Smooth muscle cell (in vitro differentiated cells): Measurements from ENCODE around the gene KLK1. TPM values are rescaled to one million over a fixed set of nuclear protein-coding genes. Genes with fewer than 3 reads are reported as not detected.

Source experiments
- DNase-seq: peaks from one replicate; lab custom pipeline; 2025; ENCODE audit not compliant: unreplicated experiment; lab: John Stamatoyannopoulos, UW
- H2AFZ ChIP-seq: fragments of 200-600 bp; sonication (generic); 2 replicates; pipeline ENCODE4 v1.6.0; 2016; ENCODE audit warnings: antibody characterized with exemption, low read depth, mild to moderate bottlenecking
- H3F3A ChIP-seq: fragments of 200-600 bp; sonication (generic); 2 replicates; pipeline ENCODE4 v1.6.0; 2017; ENCODE audit warnings: antibody characterized with exemption, low read depth
- H3K27ac ChIP-seq: fragments of 200-600 bp; sonication (generic); 2 replicates; pipeline ENCODE4 v1.5.1; 2016; ENCODE audit warnings: low read depth, mild to moderate bottlenecking
- H3K27me3 ChIP-seq: fragments of 200-600 bp; sonication (generic); 2 replicates; pipeline ENCODE4 v1.6.1; 2016; ENCODE audit warnings: low read depth, mild to moderate bottlenecking
- H3K36me3 ChIP-seq: fragments of 200-600 bp; sonication (generic); 2 replicates; pipeline ENCODE4 v1.5.1; 2016; ENCODE audit warnings: low read depth
- H3K4me1 ChIP-seq: fragments of 200-600 bp; sonication (generic); 2 replicates; pipeline ENCODE4 v1.5.1; 2016; ENCODE audit warnings: low read depth
- H3K4me2 ChIP-seq: fragments of 200-600 bp; sonication (generic); 2 replicates; pipeline ENCODE4 v1.6.0; 2016; ENCODE audit warnings: mild to moderate bottlenecking
- H3K4me3 ChIP-seq: fragments of 200-600 bp; sonication (generic); 2 replicates; pipeline ENCODE4 v1.5.1; 2016; ENCODE audit warnings: mild to moderate bottlenecking
- H3K79me2 ChIP-seq: fragments of 200-600 bp; sonication (generic); 2 replicates; pipeline ENCODE4 v1.6.0; 2016; ENCODE audit warnings: low read depth, mild to moderate bottlenecking
- H3K9ac ChIP-seq: fragments of 200-600 bp; sonication (generic); 2 replicates; pipeline ENCODE4 v1.6.0; 2016; ENCODE audit warnings: low read depth
- H3K9me3 ChIP-seq: fragments of 200-600 bp; sonication (generic); replicated peaks from 2 replicates; pipeline ENCODE4 v1.5.1; 2016; ENCODE audit warnings: low read depth
- H4K20me1 ChIP-seq: fragments of 200-600 bp; sonication (generic); 2 replicates; pipeline ENCODE4 v1.6.0; 2016; ENCODE audit warnings: low read depth
- CTCF ChIP-seq: fragments of 200-600 bp; sonication (generic); IDR thresholded peaks from 2 replicates; pipeline ENCODE4 v1.5.1; 2017; ENCODE audit warnings: borderline replicate concordance, mild to moderate bottlenecking, antibody characterized with exemption; ENCODE audit not compliant: insufficient read depth, poor library complexity, severe bottlenecking
- WGBS: methylation state at CpG from one replicate; pipeline ENCODE4 v1.1.7; 2016; ENCODE audit warnings: low lambda C conversion rate; 5-methylcytosine and 5-hydroxymethylcytosine counted together
- polyA plus RNA-seq: library from polyadenylated mRNA; unstranded; fragments of >200 nt; fragmentation: Nextera tagmentation; extraction: Ambion mirVana; gene quantifications from 2 replicates; pipeline ENCODE4 v1.2.1, GENCODE V29; 2016
- total RNA-seq: library from RNA; depleted of rRNA; stranded (reverse); fragments of >200 nt; gene quantifications from 2 replicates; pipeline ENCODE4 v1.2.3, GENCODE V29; 2014

KLK1 gene
- total and polyA plus RNA-seq, 2 experiments from 2014 or later: 0.85 TPM; not detected in 1

DNA sequence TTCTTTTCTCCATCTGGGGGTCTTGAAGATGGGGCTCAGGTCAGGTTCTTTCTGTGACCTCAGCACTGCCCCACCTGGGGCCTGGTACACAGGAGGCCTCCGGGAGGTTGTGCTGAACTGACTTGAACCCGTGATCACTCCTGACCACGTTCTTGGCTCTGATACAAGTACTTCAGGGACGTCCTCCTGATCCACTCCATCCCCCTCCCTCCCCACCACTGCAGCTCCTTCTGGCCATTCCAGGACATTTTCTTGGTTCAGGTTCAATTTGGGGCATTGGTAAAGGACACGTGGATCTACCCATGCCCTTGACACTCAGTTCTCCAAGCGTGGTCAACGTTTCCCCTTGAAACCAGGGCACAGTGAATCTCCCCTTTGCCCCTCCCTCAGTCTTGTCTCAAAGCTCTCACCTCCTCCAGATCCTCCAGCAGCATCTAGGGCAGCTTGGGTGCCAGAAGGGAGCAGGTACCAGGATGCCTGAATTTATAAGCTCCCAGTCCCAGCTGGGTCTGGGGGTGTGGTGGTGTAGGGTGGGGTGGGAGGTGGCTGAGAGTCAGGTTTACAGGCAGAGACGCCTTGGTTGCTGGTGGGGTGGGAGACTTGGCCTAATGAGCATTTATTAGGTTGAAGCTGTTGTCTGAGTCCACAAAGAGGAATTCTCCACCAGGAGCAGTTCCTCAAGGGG, 9.7 kb upstream of the KLK1 start, which contains the start of gene KLK15:
TSS of gene KLK15 (minus strand) at position 458 of the 685 bp plus-strand sequence. CDS start 2,082 bp downstream, outside the sequence.
- Histone ChIP-seq H2AFZ (no peak within 1 kb of the TSS), H4K20me1 (no peaks in the 10 kb centered on the region), H3K27ac (no peak within 1 kb of the TSS), H3K4me1 (no peaks in the 10 kb centered on the region), H3K9ac (no peak within 1 kb of the TSS), H3K9me3 (no peaks in the 10 kb centered on the region), H3K4me3 (no peak within 1 kb of the TSS), H3K36me3 (no peaks in the 10 kb centered on the region), H3K79me2 (no peaks in the 10 kb centered on the region), H3F3A (no peaks in the 10 kb centered on the region), H3K4me2 (no peak within 1 kb of the TSS), H3K27me3 (no peaks in the 10 kb centered on the region)
- TF ChIP-seq CTCF: no peak
- DNase-seq: no peak
- WGBS: 82% methylated on average over 8 of the region's 8 CpGs

- Histone ChIP-seq H3K79me2 (no peaks in the 10 kb centered on the region), H3K4me3 (no peak overlapping the region), H3K27ac (no peak overlapping the region), H3K36me3 (no peaks in the 10 kb centered on the region), H3K4me1 (no peaks in the 10 kb centered on the region), H3F3A (no peaks in the 10 kb centered on the region), H3K9ac (no peak overlapping the region), H4K20me1 (no peaks in the 10 kb centered on the region), H3K4me2 (no peak overlapping the region), H3K9me3 (no peaks in the 10 kb centered on the region), H2AFZ (no peak overlapping the region), H3K27me3 (no peaks in the 10 kb centered on the region)
- 92% methylated on average over 8 of the region's 8 CpGs for WGBS
- DNase-seq: no peak
- no peak for TF ChIP-seq CTCF
Observed at GRCh38 chr19:50832666-50833065, 9.1 kb upstream of the KLK1 start.

GRCh38 chr19:50831026-50831396, 7.4 kb upstream of the KLK1 start:
- H2AFZ ChIP-seq: no peak overlapping the region
- no peaks in the 10 kb centered on the region for H3K36me3 ChIP-seq
- H3K79me2 ChIP-seq: no peaks in the 10 kb centered on the region
- no peak for DNase-seq
- no peak overlapping the region for H3K27ac ChIP-seq
- H3K9ac ChIP-seq: no peak overlapping the region
- H3K9me3 ChIP-seq: no peaks in the 10 kb centered on the region
- H3K4me1 ChIP-seq: no peaks in the 10 kb centered on the region
- no peaks in the 10 kb centered on the region for H4K20me1 ChIP-seq
- H3F3A ChIP-seq: no peaks in the 10 kb centered on the region
- WGBS: 72% methylated on average over 7 of the region's 7 CpGs
- no peak for TF ChIP-seq CTCF
- no peak overlapping the region for H3K4me2 ChIP-seq
- no peak overlapping the region for H3K4me3 ChIP-seq
- no peaks in the 10 kb centered on the region for H3K27me3 ChIP-seq
